ENCODE results near the gene GMDS. TPM values are rescaled to one million over a fixed set of nuclear protein-coding genes. Genes with fewer than 3 reads are reported as not detected.

The GMDS gene
- total and polyA plus RNA-seq, 2 experiments from 2014 or later, result 3.0 to 12.6 TPM

- H2AFZ ChIP-seq, result no peak overlapping the region
- no peak overlapping the region for H3K4me2 ChIP-seq (ENCODE audit: unreplicated experiment)
- peaks cover 14% of the 10 kb centered on the region; the same call in 1 of the 2 replicates for H3K27me3 ChIP-seq (replicated peaks; ENCODE audit: insufficient read depth)
- H3F3A ChIP-seq (ENCODE audit: insufficient read depth), result no peaks in the 10 kb centered on the region
- H3K9ac ChIP-seq, result no peak overlapping the region
- no peak for DNase-seq
- TF ChIP-seq EZH2phosphoT487 (IDR thresholded peaks at IDR 0.05; ENCODE audit: insufficient read depth, low read depth), result no peak
- no peak for TF ChIP-seq EZH2 (IDR thresholded peaks at IDR 0.05; ENCODE audit: insufficient read depth, poor library complexity, severe bottlenecking)
- H3K9me2 ChIP-seq (ENCODE audit: insufficient read depth), result no peaks in the 10 kb centered on the region
- WGBS, 2 experiments (ENCODE audit: low coverage in 1 of 2, low lambda C conversion rate in 2 of 2, missing lambda C conversion rate in 2 of 2), result 66 to 71% methylated on average over 11 of the region's 11 CpGs
- H3K4me3 ChIP-seq, result no peak overlapping the region
- no peaks in the 10 kb centered on the region for H3K4me1 ChIP-seq (ENCODE audit: insufficient read depth)
- H3K9me3 ChIP-seq (ENCODE audit: low read depth), result no peaks in the 10 kb centered on the region
- no peaks in the 10 kb centered on the region for H3K36me3 ChIP-seq (ENCODE audit: low read depth)
- in situ Hi-C loops (cut with MboI), result loop anchor here (25.0 kb wide), 1 partner anchor 1060 kb away; no protein-coding TSS in a partner anchor
- no peak overlapping the region for H3K27ac ChIP-seq
- H3K79me2 ChIP-seq (ENCODE audit: insufficient read depth), result no peaks in the 10 kb centered on the region
- no peaks in the 10 kb centered on the region for H4K20me1 ChIP-seq (ENCODE audit: insufficient read depth)
These were observed 668.2 kb downstream of the GMDS start for GRCh38 chr6:1577146-1577680.

GRCh38 chr6:1576711-1577110 is 668.7 kb downstream of the GMDS start:
- in situ Hi-C loops (cut with MboI), result loop anchor here (25.0 kb wide), 1 partner anchor 1061 kb away; no protein-coding TSS in a partner anchor
- no peaks in the 10 kb centered on the region for H3K4me1 ChIP-seq (ENCODE audit: insufficient read depth)
- DNase-seq, result no peak
- no peaks in the 10 kb centered on the region for H3K79me2 ChIP-seq (ENCODE audit: insufficient read depth)
- no peaks in the 10 kb centered on the region for H3K9me2 ChIP-seq (ENCODE audit: insufficient read depth)
- no peak overlapping the region for H3K9ac ChIP-seq
- no peak overlapping the region for H3K4me2 ChIP-seq (ENCODE audit: unreplicated experiment)
- WGBS, 2 experiments (ENCODE audit: low coverage in 1 of 2, low lambda C conversion rate in 2 of 2, missing lambda C conversion rate in 2 of 2), result 73 to 76% methylated on average over 11 of the region's 11 CpGs
- H2AFZ ChIP-seq, result no peak overlapping the region
- H3K27ac ChIP-seq, result no peak overlapping the region
- peaks cover 14% of the 10 kb centered on the region; the same call in 1 of the 2 replicates for H3K27me3 ChIP-seq (replicated peaks; ENCODE audit: insufficient read depth)
- no peaks in the 10 kb centered on the region for H3K36me3 ChIP-seq (ENCODE audit: low read depth)
- H3K4me3 ChIP-seq, result no peak overlapping the region
- no peaks in the 10 kb centered on the region for H3K9me3 ChIP-seq (ENCODE audit: low read depth)
- H4K20me1 ChIP-seq (ENCODE audit: insufficient read depth), result no peaks in the 10 kb centered on the region
- H3F3A ChIP-seq (ENCODE audit: insufficient read depth), result no peaks in the 10 kb centered on the region
- TF ChIP-seq EZH2 (IDR thresholded peaks at IDR 0.05; ENCODE audit: insufficient read depth, poor library complexity, severe bottlenecking) (no peak), EZH2phosphoT487 (IDR thresholded peaks at IDR 0.05; ENCODE audit: insufficient read depth, low read depth) (no peak)

DNA sequence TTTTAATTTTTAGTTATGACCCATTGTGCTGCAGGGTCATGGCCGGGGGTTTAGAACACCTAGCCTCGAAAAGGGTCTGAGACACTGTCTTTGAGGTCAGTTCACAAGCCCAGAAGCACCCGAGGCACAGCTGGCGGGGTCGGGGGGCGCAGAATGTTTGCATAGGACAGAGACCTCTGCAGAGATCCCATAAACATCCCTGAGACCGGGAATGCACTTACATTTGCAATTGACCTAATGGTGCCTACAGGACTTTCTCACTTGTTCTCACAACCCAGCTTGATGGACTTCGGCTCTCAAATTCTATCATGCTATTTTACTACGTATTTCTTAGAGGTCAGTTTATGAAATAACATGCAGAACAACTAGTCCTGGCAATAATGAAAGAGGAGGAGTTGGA is 669.2 kb downstream of the GMDS start:
- no peak for DNase-seq
- H3K4me1 ChIP-seq (ENCODE audit: insufficient read depth), result no peaks in the 10 kb centered on the region
- no peaks in the 10 kb centered on the region for H3F3A ChIP-seq (ENCODE audit: insufficient read depth)
- H3K4me2 ChIP-seq (ENCODE audit: unreplicated experiment), result no peak overlapping the region
- in situ Hi-C loops (cut with MboI), result loop anchor here (25.0 kb wide), 1 partner anchor 1061 kb away; no protein-coding TSS in a partner anchor
- TF ChIP-seq EZH2 (IDR thresholded peaks at IDR 0.05; ENCODE audit: insufficient read depth, poor library complexity, severe bottlenecking), result no peak
- TF ChIP-seq EZH2phosphoT487 (IDR thresholded peaks at IDR 0.05; ENCODE audit: insufficient read depth, low read depth), result no peak
- no peaks in the 10 kb centered on the region for H3K9me2 ChIP-seq (ENCODE audit: insufficient read depth)
- no peak overlapping the region for H2AFZ ChIP-seq
- no peak overlapping the region for H3K4me3 ChIP-seq
- no peak overlapping the region for H3K9ac ChIP-seq
- no peaks in the 10 kb centered on the region for H3K36me3 ChIP-seq (ENCODE audit: low read depth)
- WGBS, 2 experiments (ENCODE audit: low coverage in 1 of 2, low lambda C conversion rate in 2 of 2, missing lambda C conversion rate in 2 of 2), result 66 to 67% methylated on average over 9 of the region's 9 CpGs
- H3K27me3 ChIP-seq (replicated peaks; ENCODE audit: insufficient read depth), result peaks cover 14% of the 10 kb centered on the region; the same call in 1 of the 2 replicates
- no peaks in the 10 kb centered on the region for H4K20me1 ChIP-seq (ENCODE audit: insufficient read depth)
- H3K27ac ChIP-seq, result no peak overlapping the region
- H3K9me3 ChIP-seq (ENCODE audit: low read depth), result no peaks in the 10 kb centered on the region
- H3K79me2 ChIP-seq (ENCODE audit: insufficient read depth), result no peaks in the 10 kb centered on the region

GRCh38 chr6:1575210-1576041 is 670.0 kb downstream of the GMDS start:
- no peak for DNase-seq
- H3K4me2 ChIP-seq (ENCODE audit: unreplicated experiment), result no peak overlapping the region
- TF ChIP-seq EZH2 (IDR thresholded peaks at IDR 0.05; ENCODE audit: insufficient read depth, poor library complexity, severe bottlenecking), result no peak
- no peak for TF ChIP-seq EZH2phosphoT487 (IDR thresholded peaks at IDR 0.05; ENCODE audit: insufficient read depth, low read depth)

More at GRCh38 chr6:1575210-1576041, 670.0 kb downstream of the GMDS start:
- H3K4me3 ChIP-seq, result no peak overlapping the region
- H3K9me2 ChIP-seq (ENCODE audit: insufficient read depth), result no peaks in the 10 kb centered on the region
- no peaks in the 10 kb centered on the region for H3K9me3 ChIP-seq (ENCODE audit: low read depth)
- H4K20me1 ChIP-seq (ENCODE audit: insufficient read depth), result no peaks in the 10 kb centered on the region
- peaks cover 14% of the 10 kb centered on the region; the same call in 1 of the 2 replicates for H3K27me3 ChIP-seq (replicated peaks; ENCODE audit: insufficient read depth)
- no peaks in the 10 kb centered on the region for H3K36me3 ChIP-seq (ENCODE audit: low read depth)
- no peaks in the 10 kb centered on the region for H3K4me1 ChIP-seq (ENCODE audit: insufficient read depth)
- in situ Hi-C loops (cut with MboI), result loop anchor here (25.0 kb wide), 1 partner anchor 1062 kb away; no protein-coding TSS in a partner anchor
- WGBS, 2 experiments (ENCODE audit: low coverage in 1 of 2, low lambda C conversion rate in 2 of 2, missing lambda C conversion rate in 2 of 2), result 54 to 68% methylated on average over 16 of the region's 16 CpGs
- no peak overlapping the region for H2AFZ ChIP-seq
- no peaks in the 10 kb centered on the region for H3F3A ChIP-seq (ENCODE audit: insufficient read depth)
- H3K27ac ChIP-seq, result no peak overlapping the region
- no peak overlapping the region for H3K9ac ChIP-seq
- no peaks in the 10 kb centered on the region for H3K79me2 ChIP-seq (ENCODE audit: insufficient read depth)
